Measurements from ENCODE around the gene SOX14. TPM values are rescaled to one million over a fixed set of nuclear protein-coding genes. Genes with fewer than 3 reads are reported as not detected.
A peak's percentile ranks its signal among the peaks of the same experiment; 100 is the strongest.

SOX14 gene
- not detected for polyA plus RNA-seq (ENCODE audit: insufficient read length in 3 of 3)
- long read RNA-seq, donor 1: 0 reads
- long read RNA-seq, donor 2: 0 reads
- long read RNA-seq, donor 3: 0 reads
- long read RNA-seq, donor 4: 0 reads
- long read RNA-seq, donor 5: 0 reads
- long read RNA-seq, donor 6: 0 reads
- long read RNA-seq, donor 7: 0 reads
- long read RNA-seq, donor 8: 0 reads
- long read RNA-seq, donor 9: 0 reads
- long read RNA-seq, donor 10: 0 reads
- long read RNA-seq, donor 11: 0 reads
- long read RNA-seq, donor 12: 0 reads
- long read RNA-seq, donor 13: 0 reads
- long read RNA-seq, donor 14: 0 reads
- long read RNA-seq, donor 15: 0 reads
- long read RNA-seq, donor 16: 0 reads

DNA sequence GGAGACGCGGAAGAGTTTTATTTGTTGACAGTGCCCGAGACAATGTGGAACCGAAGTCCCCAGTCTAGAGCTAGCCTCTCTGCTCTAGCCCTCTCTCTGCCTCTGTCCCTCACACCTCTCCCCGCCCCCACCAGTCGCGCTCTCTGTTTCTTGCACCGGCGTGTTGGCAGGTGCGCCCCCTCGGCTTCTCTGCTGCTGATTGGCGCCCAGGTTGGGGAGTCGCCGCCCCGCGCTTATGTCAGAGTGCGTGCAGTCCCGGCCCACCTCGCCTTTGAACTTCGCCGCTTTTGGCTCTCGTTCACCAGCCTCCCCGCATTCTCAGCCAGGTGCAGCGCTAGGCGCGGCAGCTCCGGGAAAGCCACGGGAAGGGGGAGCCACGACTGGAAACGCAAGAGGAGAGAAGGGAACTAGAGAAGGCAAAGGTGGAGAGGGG, at the start of gene SOX14:
SOX14 (plus strand) TSS at position 315 of the 433 bp plus-strand sequence. CDS start 470 bp downstream, outside the sequence.
- peak in 3 of 11 donors; percentile 23 to 36 (median 28) for DNase-seq (ENCODE audit: extremely low read depth in 1 of 11, low read depth in 9 of 11, low spot score in 4 of 11)

GRCh38 chr3:137714551-137714950, 49.6 kb upstream of the SOX14 start:
- no peak for DNase-seq (ENCODE audit: extremely low read depth in 1 of 11, low read depth in 9 of 11, low spot score in 4 of 11)

GRCh38 chr3:137724240-137724639, 39.9 kb upstream of the SOX14 start:
- no peak for DNase-seq (ENCODE audit: extremely low read depth in 1 of 11, low read depth in 9 of 11, low spot score in 4 of 11)

DNA sequence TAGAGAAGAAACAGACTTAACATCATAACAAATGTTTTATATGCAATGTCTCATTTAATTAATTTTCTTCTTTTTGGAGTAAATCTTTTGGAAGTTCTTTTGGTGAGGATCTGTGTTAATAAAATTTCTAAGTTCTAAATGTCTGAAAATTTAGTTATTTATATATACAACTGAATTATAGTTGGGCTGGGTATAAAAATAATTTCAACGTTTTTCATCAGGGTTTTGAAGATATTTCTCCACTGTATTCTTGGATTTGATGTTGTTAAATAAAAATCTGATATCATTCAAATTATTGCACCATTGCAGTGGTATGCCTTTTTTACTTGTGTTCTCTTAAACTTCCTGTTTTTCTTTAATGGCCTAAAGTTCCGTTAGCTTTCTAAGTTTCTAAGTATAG, 26.9 kb upstream of the SOX14 start:
- no peak for DNase-seq (ENCODE audit: extremely low read depth in 1 of 11, low read depth in 9 of 11, low spot score in 4 of 11)

- DNase-seq (ENCODE audit: extremely low read depth in 1 of 11, low read depth in 9 of 11, low spot score in 4 of 11): no peak
Observed at GRCh38 chr3:137738710-137739109, 25.4 kb upstream of the SOX14 start.

- no peak for DNase-seq (ENCODE audit: extremely low read depth in 1 of 11, low read depth in 9 of 11, low spot score in 4 of 11)
Observed at GRCh38 chr3:137743608-137744007, 20.5 kb upstream of the SOX14 start.

GRCh38 chr3:137746808-137747207, 17.3 kb upstream of the SOX14 start:
- DNase-seq (ENCODE audit: extremely low read depth in 1 of 11, low read depth in 9 of 11, low spot score in 4 of 11): no peak

DNA sequence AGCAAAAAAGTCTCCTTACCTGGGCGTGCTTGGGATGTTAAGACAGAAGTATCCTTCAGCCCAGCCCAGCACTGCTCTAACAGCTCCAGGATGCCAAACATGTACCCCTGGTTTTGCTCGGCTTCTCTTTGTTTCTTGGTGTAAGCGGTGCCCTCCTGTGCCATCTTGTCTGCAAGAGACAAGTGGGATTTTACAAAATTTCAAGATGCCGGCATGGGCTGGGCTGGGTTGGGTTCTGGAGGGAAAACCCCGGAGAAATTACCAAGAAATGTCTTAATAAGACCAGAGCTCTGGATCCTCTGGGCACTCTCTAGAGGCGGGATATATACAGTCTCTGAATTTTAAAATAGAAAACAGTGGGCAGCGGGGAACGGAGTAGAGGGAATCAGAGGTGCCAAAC, 4.6 kb upstream of the SOX14 start:
- no peak for DNase-seq (ENCODE audit: extremely low read depth in 1 of 11, low read depth in 9 of 11, low spot score in 4 of 11)

DNA sequence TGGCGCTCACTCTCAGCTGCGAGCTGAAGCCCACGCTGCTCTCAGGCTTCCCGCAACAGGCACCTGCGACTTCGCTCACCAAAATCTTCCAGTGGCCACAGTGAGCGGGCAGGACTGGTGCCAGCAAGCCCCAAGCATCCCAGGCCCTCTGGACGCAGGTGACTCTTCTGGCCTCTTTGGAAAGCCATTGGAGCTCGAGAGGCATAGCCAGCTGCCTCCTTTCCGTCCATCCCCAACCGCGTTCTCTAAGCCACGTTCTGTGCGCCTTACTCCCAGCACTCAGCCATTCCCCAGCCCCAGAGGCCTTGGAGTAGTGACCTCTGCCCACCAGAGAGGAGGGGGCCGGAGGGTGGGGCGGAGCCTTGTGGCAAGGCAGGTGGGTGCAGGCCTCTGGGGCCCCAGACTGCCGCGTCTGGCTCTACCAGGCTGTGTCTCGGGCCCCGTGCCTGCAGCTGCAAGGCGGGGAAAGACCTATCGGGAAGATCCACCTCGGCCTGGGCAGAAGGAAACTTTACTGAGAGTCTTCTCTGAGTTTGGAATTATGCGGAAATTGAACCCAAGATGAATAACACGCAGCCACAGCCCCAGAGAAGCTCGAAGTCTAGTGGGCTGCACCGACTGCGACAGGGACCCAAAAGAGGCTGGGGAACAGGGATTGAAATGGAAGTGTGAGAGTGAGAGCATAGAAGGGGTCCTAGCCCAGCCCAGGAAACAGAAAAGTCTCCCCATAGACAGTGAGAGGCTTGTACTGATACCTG, 3.6 kb upstream of the SOX14 start:
- no peak for DNase-seq (ENCODE audit: extremely low read depth in 1 of 11, low read depth in 9 of 11, low spot score in 4 of 11)

GRCh38 chr3:137761099-137761562, 3.0 kb upstream of the SOX14 start:
- DNase-seq (ENCODE audit: extremely low read depth in 1 of 11, low read depth in 9 of 11, low spot score in 4 of 11): no peak

GRCh38 chr3:137761563-137762503, 2.3 kb upstream of the SOX14 start:
- DNase-seq (ENCODE audit: extremely low read depth in 1 of 11, low read depth in 9 of 11, low spot score in 4 of 11): no peak

GRCh38 chr3:137762674-137763593, 1.2 kb upstream of the SOX14 start:
- no peak for DNase-seq (ENCODE audit: extremely low read depth in 1 of 11, low read depth in 9 of 11, low spot score in 4 of 11)

DNA sequence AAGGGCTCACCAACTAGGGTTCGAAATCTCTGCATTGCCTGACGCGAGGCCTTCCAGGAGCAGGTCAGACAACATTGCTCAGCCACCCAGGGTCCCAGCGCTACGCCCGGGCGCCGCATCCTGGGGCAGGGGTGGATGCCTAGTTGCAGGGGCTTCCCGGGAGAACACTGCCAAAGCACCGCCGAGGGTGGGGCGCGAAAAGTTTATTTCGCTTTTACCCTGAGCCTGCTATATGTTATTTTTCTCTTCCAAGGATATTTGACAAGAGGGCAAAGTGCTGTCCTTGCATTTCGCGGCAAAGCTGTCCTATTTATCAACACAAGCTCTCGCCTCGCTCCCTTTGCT, 549 bp upstream of the SOX14 start:
- DNase-seq (ENCODE audit: extremely low read depth in 1 of 11, low read depth in 9 of 11, low spot score in 4 of 11): no peak

- DNase-seq (ENCODE audit: extremely low read depth in 1 of 11, low read depth in 9 of 11, low spot score in 4 of 11): no peak
Observed at GRCh38 chr3:137764563-137765309, 621 bp downstream of the SOX14 start.

DNA sequence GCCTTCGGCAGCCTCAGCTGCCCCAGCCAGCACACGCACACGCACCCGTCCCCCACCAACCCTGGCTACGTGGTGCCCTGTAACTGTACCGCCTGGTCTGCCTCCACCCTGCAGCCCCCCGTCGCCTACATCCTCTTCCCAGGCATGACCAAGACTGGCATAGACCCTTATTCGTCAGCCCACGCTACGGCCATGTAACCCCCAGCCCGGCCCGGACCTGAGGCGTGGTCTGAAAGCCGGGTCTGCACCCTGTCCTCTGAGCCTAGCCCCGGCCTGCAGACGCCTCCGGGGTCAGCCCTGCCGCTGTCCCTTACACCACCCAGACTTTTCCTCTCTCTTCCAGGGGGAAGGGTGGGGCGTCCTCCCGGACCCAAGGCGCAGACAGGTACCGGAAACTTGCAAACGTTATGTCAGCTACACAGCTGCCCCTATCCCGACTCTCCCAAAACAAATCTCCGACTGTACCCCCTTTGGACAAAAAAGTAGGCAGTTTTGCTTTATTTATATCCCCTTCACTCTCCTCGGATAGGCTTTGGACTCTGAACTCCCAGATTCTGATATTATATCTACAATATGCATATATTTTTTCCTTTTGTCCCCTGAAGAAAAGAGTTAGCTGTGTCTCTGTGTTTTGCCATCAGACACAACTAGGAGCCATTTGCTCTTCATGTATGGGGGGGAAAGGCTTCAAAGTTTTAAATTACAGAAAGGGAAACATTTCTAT, 1.4 kb downstream of the SOX14 start:
- DNase-seq (ENCODE audit: extremely low read depth in 1 of 11, low read depth in 9 of 11, low spot score in 4 of 11): no peak

- no peak for DNase-seq (ENCODE audit: extremely low read depth in 1 of 11, low read depth in 9 of 11, low spot score in 4 of 11)
Observed at GRCh38 chr3:137766041-137766875, 2.1 kb downstream of the SOX14 start.
